NCI-H146 treated with DMSO at 0.1 percent for 48 hours (cell line): ENCODE data around the gene GATC.
"Not testable (repeated sequence)": the region's sequence is repeated elsewhere in the genome, so short reads cannot be mapped to it uniquely, and the experiment has no call there.

Experiments used
- DNase-seq: peaks from one replicate; lab custom pipeline; 2025; ENCODE audit not compliant: unreplicated experiment; lab: John Stamatoyannopoulos, UW

GATC gene

DNA sequence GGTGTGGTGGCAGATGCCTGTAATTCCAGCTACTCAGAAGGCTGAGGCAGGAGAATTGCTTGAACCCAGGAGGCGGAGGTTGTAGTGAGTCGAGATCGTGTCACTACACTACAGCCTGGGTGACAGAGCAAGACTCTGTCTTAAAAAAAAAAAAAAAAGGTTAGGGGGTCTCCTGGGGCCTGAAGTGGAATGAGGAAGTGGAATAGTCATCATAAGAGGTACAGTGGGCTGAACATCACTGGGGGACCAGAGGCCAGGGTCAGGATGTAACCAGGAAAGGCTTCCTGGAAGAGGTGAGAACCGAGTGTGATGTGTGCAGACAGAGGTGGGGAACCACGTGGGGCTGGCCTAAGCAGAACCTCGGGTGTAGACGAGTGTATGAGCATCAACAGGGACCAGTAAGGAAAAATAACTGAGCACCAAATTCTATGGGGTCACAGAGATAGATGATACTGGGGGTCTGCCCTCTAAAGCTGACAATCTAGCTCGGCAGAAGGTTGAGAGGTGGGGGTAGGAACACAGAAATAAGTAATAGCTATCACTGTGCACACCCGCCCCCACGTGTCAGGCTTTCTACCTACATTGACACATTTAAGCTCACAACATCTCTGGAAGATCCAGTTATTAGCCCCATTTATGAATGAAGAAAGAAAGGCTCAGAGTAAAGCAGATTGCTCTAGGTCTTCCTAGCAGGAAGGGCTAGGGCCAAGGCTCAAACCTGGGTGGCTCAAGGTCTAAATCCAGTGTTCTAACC lies 13.3 kb upstream of the GATC start:
- DNase-seq: no peak

- peak; percentile 99 for DNase-seq
Observed at GRCh38 chr12:120437735-120438494, 8.3 kb upstream of the GATC start, which contains the start of gene COX6A1. TSS of gene COX6A1 (plus strand) at chr12:120438113. CDS start at chr12:120438127, 14 bp downstream.

GRCh38 chr12:120438495-120439198 lies 7.6 kb upstream of the GATC start:
- no peak for DNase-seq

- peak; percentile 33 for DNase-seq
Observed at GRCh38 chr12:120439646-120440247, 6.5 kb upstream of the GATC start.

DNA sequence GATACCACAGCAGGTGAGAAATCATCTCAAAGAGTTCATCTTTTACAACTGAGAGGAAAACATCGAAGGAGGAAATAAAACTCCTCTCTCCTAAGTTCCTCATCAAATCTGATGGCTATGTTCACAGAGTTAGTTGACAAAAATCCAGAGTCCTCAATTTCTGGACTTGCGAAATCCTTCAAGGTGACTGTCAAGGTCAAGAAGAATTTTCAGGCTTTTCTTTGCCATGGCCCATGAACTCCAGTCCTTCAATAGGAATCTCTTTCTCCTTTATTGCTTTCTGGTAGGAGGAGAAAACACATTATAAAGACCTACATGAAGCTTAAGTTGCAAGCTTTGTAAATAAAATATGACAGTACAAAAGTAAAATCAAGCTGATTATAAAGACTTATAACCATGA lies 1.6 kb upstream of the GATC start:
- no peak for DNase-seq

GRCh38 chr12:120446844-120447178 lies 567 bp downstream of the GATC start:
- not testable (repeated sequence) for DNase-seq

DNA sequence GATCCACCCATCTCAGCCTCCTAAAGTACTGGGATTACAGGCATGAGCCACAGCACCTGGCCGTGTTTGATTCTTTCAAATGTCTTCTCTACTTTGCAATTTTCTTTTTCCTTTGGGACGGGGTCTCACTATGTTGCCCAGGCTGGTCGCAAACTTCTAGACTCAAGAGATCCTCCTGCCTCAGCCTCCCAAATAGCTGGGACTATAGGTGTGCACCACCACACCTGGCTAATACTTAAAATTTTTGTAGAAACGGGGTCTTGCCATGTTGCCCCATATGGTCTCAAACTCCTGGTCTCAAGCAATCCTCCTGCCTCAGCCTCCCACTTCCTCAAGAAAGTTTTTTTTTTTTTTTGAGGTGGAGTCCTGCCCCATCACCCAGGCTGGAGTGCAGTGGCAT lies 1.7 kb downstream of the GATC start:
- no peak for DNase-seq

GRCh38 chr12:120452524-120452923 lies 6.3 kb downstream of the GATC start:
- DNase-seq: not testable (repeated sequence)

DNA sequence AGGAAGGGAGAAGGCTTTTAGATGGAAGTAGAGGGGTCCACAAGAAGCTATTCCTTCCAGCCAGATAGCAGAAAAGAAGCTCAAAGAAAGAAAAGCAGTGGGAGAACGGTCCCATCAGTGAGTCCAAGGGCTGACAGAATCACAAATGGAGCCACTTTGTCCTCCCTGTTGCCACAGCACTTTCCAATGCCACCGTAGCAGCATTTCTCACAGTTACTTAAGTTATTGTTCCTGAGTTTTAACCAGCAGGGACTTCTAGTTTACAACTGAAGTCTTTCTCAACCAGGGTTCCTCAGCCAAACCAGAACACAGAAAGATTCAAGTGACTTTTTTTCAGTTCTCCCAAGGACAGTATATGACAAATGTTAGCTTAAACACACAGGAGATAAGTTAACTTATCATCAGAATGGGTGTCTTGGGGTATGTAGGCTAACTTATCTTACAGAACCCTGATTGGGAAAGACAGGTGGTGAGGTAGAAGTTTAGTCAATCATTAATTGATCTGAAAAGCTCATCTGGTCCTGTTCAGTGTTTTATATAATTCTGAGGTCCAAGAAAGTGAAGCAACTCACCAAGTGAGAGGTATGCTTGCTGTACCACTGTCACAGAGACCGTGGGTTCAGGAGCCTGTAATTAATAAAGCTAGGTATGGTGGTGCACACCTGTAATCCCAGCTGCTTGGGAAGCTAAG lies 7.0 kb downstream of the GATC start:
- no peak for DNase-seq

GRCh38 chr12:120453977-120454376 lies 7.7 kb downstream of the GATC start:
- no peak for DNase-seq

DNA sequence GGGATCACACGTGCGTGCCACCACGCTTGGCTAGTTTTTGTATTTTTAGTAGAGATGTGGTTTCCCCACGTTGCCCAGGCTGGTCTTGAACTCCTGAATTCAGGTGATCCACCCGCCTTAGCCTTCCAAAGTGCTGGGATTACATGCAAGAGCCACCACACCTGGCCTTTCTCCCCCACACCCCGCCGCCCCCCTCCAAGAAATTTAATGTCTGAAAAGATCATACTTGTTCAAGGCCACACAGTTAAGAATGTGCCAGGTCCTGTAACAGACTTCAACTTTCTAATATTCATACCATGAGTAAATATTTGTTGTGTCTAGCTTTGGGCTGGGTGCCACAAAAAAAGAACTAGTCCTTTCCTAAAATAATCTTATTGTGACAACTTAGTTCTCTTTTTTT lies 9.1 kb downstream of the GATC start:
- no peak for DNase-seq

DNA sequence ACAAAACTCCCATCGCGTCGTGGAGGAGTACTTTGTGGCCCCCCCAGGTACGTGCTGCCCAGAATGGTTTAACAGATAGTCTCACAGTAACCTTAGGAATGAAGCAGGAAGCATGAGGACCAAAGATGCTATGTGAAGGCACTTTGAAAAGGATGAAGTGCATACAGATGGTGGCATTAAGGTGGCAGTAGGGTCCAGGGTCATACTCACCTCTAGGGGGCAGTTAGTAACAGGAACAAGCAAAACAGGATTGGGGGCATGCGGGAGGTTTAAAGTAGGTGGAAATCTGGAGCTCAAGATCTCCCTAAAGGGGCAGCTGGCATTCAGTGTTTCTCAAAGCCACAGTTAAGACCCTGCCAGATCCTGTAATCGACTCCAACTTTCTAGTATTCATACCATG lies 10.9 kb downstream of the GATC start:
- DNase-seq: no peak

- DNase-seq: no peak
Observed at GRCh38 chr12:120460157-120460556, 13.9 kb downstream of the GATC start.

DNA sequence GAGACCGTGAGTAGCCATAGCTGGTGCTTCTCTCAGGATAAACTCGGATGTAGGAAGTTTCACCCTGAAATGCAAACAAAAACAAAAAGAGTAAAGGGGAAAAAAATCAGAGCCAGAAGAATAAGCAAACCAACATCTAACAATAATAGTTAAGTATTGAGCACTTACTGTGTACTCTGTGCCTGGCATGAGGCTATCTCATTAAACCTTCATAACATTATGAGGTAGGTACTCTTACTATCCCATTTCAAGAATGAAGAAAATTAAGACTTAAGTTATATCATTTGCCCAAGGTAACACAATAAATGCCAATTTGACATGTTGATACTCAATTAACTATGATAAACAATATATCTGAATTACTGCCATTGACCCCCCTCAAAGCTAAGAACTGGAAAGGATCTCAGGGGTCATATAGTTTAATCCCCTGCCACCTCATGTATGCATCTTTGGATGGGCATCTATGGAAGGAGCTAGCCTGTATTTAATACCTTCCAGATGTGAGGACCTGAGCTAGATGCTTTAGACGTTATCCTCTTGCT lies 15.9 kb downstream of the GATC start:
- no peak for DNase-seq

GRCh38 chr12:120463712-120464111 lies 17.5 kb downstream of the GATC start:
- DNase-seq: no peak

- DNase-seq: no peak
Observed at GRCh38 chr12:120465756-120466155, 19.5 kb downstream of the GATC start.

DNA sequence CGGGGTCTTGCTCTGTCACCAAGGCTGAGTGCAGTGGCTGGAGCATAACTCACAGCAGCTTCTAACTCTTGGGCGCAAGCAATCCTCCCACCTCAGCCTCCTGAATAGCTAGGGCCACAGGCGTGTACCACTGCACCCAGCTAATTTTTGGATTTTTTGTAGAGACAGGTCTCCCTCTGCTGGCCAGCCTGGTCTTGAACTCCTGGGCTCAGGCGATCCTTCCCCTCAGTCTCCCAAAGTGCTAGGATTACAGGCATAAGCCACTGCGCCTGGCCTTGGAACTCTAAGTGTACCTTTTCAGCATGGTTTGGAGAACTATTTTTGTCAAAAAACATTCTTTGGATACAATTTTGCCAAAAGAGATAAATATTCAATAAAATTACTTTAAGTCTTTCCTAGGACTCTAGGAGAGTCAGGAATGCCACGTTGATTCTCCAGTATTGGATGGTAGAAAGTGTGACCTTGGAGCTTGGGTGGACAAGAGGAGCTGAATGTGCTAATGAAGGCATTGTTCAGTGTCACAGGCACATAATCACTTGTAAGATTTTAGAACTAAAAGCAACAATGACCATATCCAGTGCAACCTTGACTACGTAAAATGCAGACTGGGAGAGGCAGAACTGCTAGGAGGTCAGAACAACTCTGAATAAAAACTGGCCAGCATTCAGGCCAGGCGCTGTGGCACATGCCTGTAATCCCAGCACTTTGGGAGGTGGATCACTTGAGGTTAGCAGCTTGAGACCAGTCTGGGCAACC lies 20.5 kb downstream of the GATC start:
- no peak for DNase-seq

DNA sequence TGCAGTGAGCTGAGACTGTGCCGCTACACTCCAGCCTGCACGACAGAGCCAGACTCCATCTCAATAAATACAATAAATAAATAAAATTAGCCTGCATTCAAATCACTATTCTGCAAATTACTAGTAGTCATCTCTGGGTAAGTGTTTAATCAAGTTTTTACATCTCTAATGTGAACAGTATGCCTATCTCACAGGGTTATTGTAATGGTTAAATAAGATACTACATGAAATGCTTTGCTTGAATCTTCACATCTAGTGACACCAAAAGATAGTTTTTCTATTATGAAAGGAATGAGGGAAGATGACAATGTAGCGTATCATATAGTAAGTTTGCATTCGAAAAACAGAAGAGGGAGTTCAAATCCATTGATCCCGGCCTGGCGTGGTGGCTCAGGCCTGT lies 21.2 kb downstream of the GATC start:
- no peak for DNase-seq

DNA sequence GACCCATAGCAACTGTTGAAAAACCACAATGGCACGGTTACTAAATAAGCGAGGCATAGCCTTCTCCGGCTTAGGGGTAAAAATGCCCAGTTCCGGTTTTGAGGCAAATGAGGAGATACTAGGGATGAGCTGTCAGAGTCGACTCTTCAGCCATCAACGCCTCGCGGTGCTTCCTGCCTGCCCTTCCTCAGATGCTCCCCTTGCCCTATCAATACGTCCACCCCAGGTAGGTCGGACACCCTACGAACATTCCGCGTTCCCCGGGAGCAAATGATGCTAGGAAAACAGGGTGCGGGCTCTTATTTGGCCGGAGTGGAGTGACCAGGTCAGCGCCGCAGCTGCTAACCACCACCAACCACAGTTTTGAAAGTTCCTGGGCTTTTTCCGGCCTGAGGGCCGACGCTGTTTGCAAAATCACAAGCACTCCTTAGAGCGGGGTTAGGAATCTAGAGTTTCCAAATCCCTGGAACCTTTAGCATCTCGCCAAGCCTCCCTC lies 22.1 kb downstream of the GATC start:
- DNase-seq: no peak
